A549 (cell line): ENCODE measurements around the gene PAXIP1. TPM values are rescaled to one million over a fixed set of nuclear protein-coding genes. Genes with fewer than 3 reads are reported as not detected.

Experiments used
- ATAC-seq, 2 experiments: fragments of 200-7000 bp in 1 of 2; fragments of >200 bp in 1 of 2; cut with Nextera tagmentation in 1 of 2; cut with Tn5 transposase in 1 of 2; 3 replicates each; pipeline versions ENCODE4 v1.8.0 to v1.9.1; 2018 to 2020; ENCODE audit warnings: mild to moderate bottlenecking in 1 of 2, moderate library complexity in 1 of 2
- CTCF ChIA-PET: fragments of 300-600 bp; sonication (Branson Sonifier 250); formaldehyde crosslinking; extraction: SDS; loops from one replicate; lab custom pipeline; 2021; ENCODE audit warnings: antibody characterized with exemption, inconsistent platforms; lab: Yijun Ruan, JAX
- POLR2A ChIA-PET: fragments of 350-600 bp; formaldehyde crosslinking; extraction: SDS; loops from one replicate; lab custom pipeline; 2021; ENCODE audit warnings: antibody characterized with exemption, inconsistent platforms; lab: Yijun Ruan, JAX
- DNase-seq, 2 experiments: peaks; one replicate each; pipeline versions ENCODE4 v3.0.0 to v3.0.0-alpha.2; 2011 to 2016; ENCODE audit warnings: low read depth in 1 of 2, low spot score in 1 of 2
- FAIRE-seq: peaks from 2 replicates; lab custom pipeline; 2011; peaks lifted over from hg19 to GRCh38; lab: Jason Lieb, UNC
- H3K27ac ChIP-seq, 2 experiments: fragments of >200 bp; sonication (Bioruptor Twin); formaldehyde crosslinking; 3 replicates each; pipeline ENCODE4 v1.5.1; 2016 to 2017
- H3K4me1 ChIP-seq: fragments of >200 bp; sonication (Bioruptor Twin); formaldehyde crosslinking; 3 replicates; pipeline ENCODE4 v1.6.1; 2016
- H3K4me2 ChIP-seq: fragments of >200 bp; sonication (Bioruptor Twin); formaldehyde crosslinking; 3 replicates; pipeline ENCODE4 v1.6.1; 2016
- H3K4me3 ChIP-seq: fragments of >200 bp; sonication (Bioruptor Twin); formaldehyde crosslinking; 3 replicates; pipeline ENCODE4 v1.5.1; 2016
- H3K9me3 ChIP-seq: fragments of >200 bp; sonication (Bioruptor Twin); formaldehyde crosslinking; 3 replicates; pipeline ENCODE4 v1.6.1; 2016
- BCL3 ChIP-seq: fragments of >200 bp; sonication (Bioruptor Twin); formaldehyde crosslinking; IDR thresholded peaks from 3 replicates; pipeline ENCODE4 v1.6.1; 2016
- CHD2 ChIP-seq: fragments of 150-350 bp; IDR thresholded peaks from 2 replicates; pipeline ENCODE4 v1.6.1; 2014; ENCODE audit warnings: low read length; ENCODE audit not compliant: partially characterized antibody
- E2F6 ChIP-seq: IDR thresholded peaks from 2 replicates; pipeline ENCODE4 v1.6.1; 2012; ENCODE audit warnings: low read depth, borderline replicate concordance
- ELK1 ChIP-seq: fragments of 150-350 bp; IDR thresholded peaks from 2 replicates; pipeline ENCODE4 v1.6.1; 2014; ENCODE audit warnings: low read depth, mild to moderate bottlenecking, low read length
- FOSB ChIP-seq: fragments of 250-450 bp; sonication (Bioruptor Pico); IDR thresholded peaks from 2 replicates; pipeline ENCODE4 v1.5.0; 2020; ENCODE audit warnings: mild to moderate bottlenecking, moderate library complexity
- FOSL2 ChIP-seq, 2 experiments: fragments of 450-650 bp in 1 of 2; fragments of >200 bp in 1 of 2; sonication (Bioruptor Twin) in 1 of 2; formaldehyde crosslinking; IDR thresholded peaks; 2 replicates each; pipeline versions ENCODE4 v1.5.0 to v1.6.1; 2016 to 2020; ENCODE audit warnings: mild to moderate bottlenecking in 1 of 2, moderate library complexity in 1 of 2
- FOXS1 ChIP-seq: fragments of 250-450 bp; sonication (Bioruptor Pico); IDR thresholded peaks from 2 replicates; pipeline ENCODE4 v1.5.0; 2020; ENCODE audit warnings: mild to moderate bottlenecking, moderate library complexity
- GATA3 ChIP-seq: IDR thresholded peaks from 2 replicates; pipeline ENCODE4 v1.6.1; 2012; ENCODE audit warnings: borderline replicate concordance
- HDAC2 ChIP-seq: fragments of 200-600 bp; sonication (generic); IDR thresholded peaks from 2 replicates; pipeline ENCODE4 v1.6.1; 2016
- HES2 ChIP-seq: fragments of >200 bp; sonication (Bioruptor Twin); formaldehyde crosslinking; IDR thresholded peaks from 2 replicates; pipeline ENCODE4 v1.6.1; 2016
- HMGXB4 ChIP-seq: fragments of 250-450 bp; sonication (Bioruptor Pico); IDR thresholded peaks from 2 replicates; pipeline ENCODE4 v1.5.0; 2021; ENCODE audit warnings: mild to moderate bottlenecking, moderate library complexity, borderline replicate concordance
- HOXA7 ChIP-seq: fragments of 250-450 bp; sonication (Bioruptor Pico); IDR thresholded peaks from 2 replicates; pipeline ENCODE4 v1.5.0; 2020; ENCODE audit warnings: mild to moderate bottlenecking, moderate library complexity
- PBX3 ChIP-seq: IDR thresholded peaks from 2 replicates; pipeline ENCODE4 v1.6.1; 2012
- POLR2A ChIP-seq: IDR thresholded peaks from 2 replicates; pipeline ENCODE4 v1.6.1; 2012; ENCODE audit warnings: mild to moderate bottlenecking, low read length
- RCOR1 ChIP-seq: fragments of 150-350 bp; IDR thresholded peaks from 2 replicates; pipeline ENCODE4 v1.6.1; 2014; ENCODE audit warnings: antibody characterized with exemption, low read length, low read depth
- SREBF2 ChIP-seq: fragments of 450-650 bp; IDR thresholded peaks from 2 replicates; pipeline ENCODE4 v1.6.1; 2014; ENCODE audit warnings: mild to moderate bottlenecking, moderate library complexity
- ZC3H11A ChIP-seq: fragments of 450-650 bp; IDR thresholded peaks from 2 replicates; pipeline ENCODE4 v1.6.1; 2014; ENCODE audit warnings: antibody characterized with exemption, mild to moderate bottlenecking
- ZFP36 ChIP-seq: fragments of 450-650 bp; IDR thresholded peaks from 2 replicates; pipeline ENCODE4 v1.6.1; 2014; ENCODE audit warnings: borderline replicate concordance; ENCODE audit not compliant: partially characterized antibody
- WGBS: methylation state at CpG from one replicate; pipeline ENCODE4 v1.1.6; 2017; ENCODE audit errors: missing lambda C conversion rate; 5-methylcytosine and 5-hydroxymethylcytosine counted together
- polyA plus RNA-seq, 4 experiments: library from polyadenylated mRNA; depleted of rRNA in 3 of 4; stranded (reverse); fragments of >200 nt; fragmentation: RNase III in 1 of 4; extraction: RNeasy Plus Mini Kit Qiagen cat#74134 plus additional on column Dnase treatment in 1 of 4; gene quantifications; 2 replicates in 3 of 4; 3 replicates in 1 of 4; pipeline ENCODE4 v1.2.3, GENCODE V29; 2011 to 2017

Gene PAXIP1
- polyA plus RNA-seq, 2 of the 4 experiments (the other 2 are of a cell fraction), result 15.3 to 15.7 TPM

- Histone ChIP-seq H3K9me3 (no peaks in the 10 kb centered on the region), H3K4me1 (no peaks in the 10 kb centered on the region), H3K27ac (no peak overlapping the region), H3K4me3 (no peak overlapping the region), H3K4me2 (no peak overlapping the region)
- ChIA-PET CTCF (interaction anchor here (0.7 to 2.9 kb wide), 6 partner anchors 10 to 406 kb away, joined by 3 to 11 read pairs (median 3); no protein-coding TSS in a partner anchor), POLR2A (no interaction called here)
- DNase-seq (no peak), ATAC-seq (no peak), FAIRE-seq (no peak)
- WGBS, result 92% methylated on average over 2 of the region's 2 CpGs
- TF ChIP-seq E2F6, result no peak
- TF ChIP-seq HMGXB4 (CRISPR knock-in tag), result no peak
- no peak for TF ChIP-seq RCOR1
Measured at GRCh38 chr7:154950960-154951359, 52.0 kb downstream of the PAXIP1 start.

- ChIA-PET CTCF (interaction anchor here (1.0 to 1.7 kb wide), 4 partner anchors 20 to 721 kb away, joined by 3 to 5 read pairs (median 4); no protein-coding TSS in a partner anchor), POLR2A (no interaction called here)
- WGBS, result 79% methylated on average over 5 of the region's 5 CpGs
- Histone ChIP-seq H3K27ac (no peak overlapping the region), H3K4me1 (no peaks in the 10 kb centered on the region), H3K4me3 (no peak overlapping the region), H3K4me2 (no peak overlapping the region), H3K9me3 (no peaks in the 10 kb centered on the region)
- TF ChIP-seq SREBF2 (no peak), HOXA7 (no peak), HMGXB4 (CRISPR knock-in tag) (no peak), HES2 (no peak), FOSB (CRISPR knock-in tag) (no peak)
- ATAC-seq, result peak; percentile 62 to 64; a peak in 3 of 6 replicates
- no peak for FAIRE-seq
- DNase-seq, result peak in 1 of 2 experiments; percentile 10
Measured at GRCh38 chr7:154947604-154948003, 55.3 kb downstream of the PAXIP1 start.

GRCh38 chr7:154946166-154946565 is 56.8 kb downstream of the PAXIP1 start:
- 85% methylated on average over 7 of the region's 7 CpGs for WGBS
- H3K4me2 ChIP-seq, result no peak overlapping the region
- ATAC-seq (no peak), DNase-seq (no peak), FAIRE-seq (no peak)
- TF ChIP-seq FOSL2 (IDR thresholded peaks at IDR 0.05), result no peak
- no peak for TF ChIP-seq FOSL2 (CRISPR knock-in tag; IDR thresholded peaks at IDR 0.05)
- no peak for TF ChIP-seq ELK1
- TF ChIP-seq HES2, result no peak
- TF ChIP-seq CHD2, result no peak
- no peak for TF ChIP-seq BCL3
- no peak for TF ChIP-seq ZFP36
- no peak for TF ChIP-seq PBX3
- no peak for TF ChIP-seq ZC3H11A
- TF ChIP-seq FOXS1 (CRISPR knock-in tag), result no peak
- no peak for TF ChIP-seq GATA3
- TF ChIP-seq POLR2A, result no peak
- TF ChIP-seq HDAC2, result no peak
- TF ChIP-seq SREBF2, result no peak
- POLR2A ChIA-PET, result no interaction called here
- H3K4me3 ChIP-seq, result no peak overlapping the region
- H3K9me3 ChIP-seq, result no peaks in the 10 kb centered on the region
- CTCF ChIA-PET, result interaction anchor here (2.0 to 7.2 kb wide), 2 partner anchors 19 to 399 kb away, joined by 8 to 34 read pairs; no protein-coding TSS in a partner anchor
- H3K4me1 ChIP-seq, result no peaks in the 10 kb centered on the region
- H3K27ac ChIP-seq, result no peak overlapping the region
